GM19193 (cell line): ENCODE data around the gene TBC1D14.

ENCODE experiments used
- POLR2A ChIP-seq: IDR thresholded peaks from 4 replicates; pipeline ENCODE4 v1.6.1; 2011; ENCODE audit not compliant: insufficient read depth, insufficient read length; ENCODE audit errors: extremely low read depth

TBC1D14 gene

GRCh38 chr4:6960628-6961412 is 51.2 kb downstream of the TBC1D14 start:
- TF ChIP-seq POLR2A: no peak

GRCh38 chr4:6961496-6962210 is 52.0 kb downstream of the TBC1D14 start:
- TF ChIP-seq POLR2A: no peak

GRCh38 chr4:6962211-6963041 is 52.8 kb downstream of the TBC1D14 start:
- no peak for TF ChIP-seq POLR2A

DNA sequence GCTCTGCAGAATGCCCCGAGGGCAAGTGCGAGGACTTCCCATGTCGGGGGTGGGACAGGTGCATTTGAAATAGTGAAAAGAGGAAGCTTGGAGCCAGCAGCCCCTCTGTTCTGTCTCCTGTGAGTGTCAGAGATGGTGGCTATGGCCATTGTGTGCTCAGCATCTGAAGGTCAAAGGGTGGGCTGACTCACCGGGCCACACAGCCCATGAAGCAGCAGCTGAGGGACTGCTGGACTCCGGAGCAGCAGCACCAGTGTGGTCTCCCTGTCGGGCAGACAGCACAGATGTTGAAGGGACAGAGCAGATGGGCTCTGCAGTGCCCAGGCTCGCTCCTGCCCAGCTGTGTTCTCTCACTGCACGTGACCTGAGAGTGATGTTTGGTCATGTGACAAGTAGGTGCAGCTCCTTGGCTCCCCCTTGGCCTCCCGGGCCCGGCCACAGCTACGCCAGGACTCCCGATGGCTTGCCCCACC is 53.5 kb downstream of the TBC1D14 start:
- no peak for TF ChIP-seq POLR2A

- TF ChIP-seq POLR2A: no peak
Observed at GRCh38 chr4:6964858-6965257, 55.2 kb downstream of the TBC1D14 start.

GRCh38 chr4:6965329-6965728 is 55.7 kb downstream of the TBC1D14 start:
- no peak for TF ChIP-seq POLR2A

DNA sequence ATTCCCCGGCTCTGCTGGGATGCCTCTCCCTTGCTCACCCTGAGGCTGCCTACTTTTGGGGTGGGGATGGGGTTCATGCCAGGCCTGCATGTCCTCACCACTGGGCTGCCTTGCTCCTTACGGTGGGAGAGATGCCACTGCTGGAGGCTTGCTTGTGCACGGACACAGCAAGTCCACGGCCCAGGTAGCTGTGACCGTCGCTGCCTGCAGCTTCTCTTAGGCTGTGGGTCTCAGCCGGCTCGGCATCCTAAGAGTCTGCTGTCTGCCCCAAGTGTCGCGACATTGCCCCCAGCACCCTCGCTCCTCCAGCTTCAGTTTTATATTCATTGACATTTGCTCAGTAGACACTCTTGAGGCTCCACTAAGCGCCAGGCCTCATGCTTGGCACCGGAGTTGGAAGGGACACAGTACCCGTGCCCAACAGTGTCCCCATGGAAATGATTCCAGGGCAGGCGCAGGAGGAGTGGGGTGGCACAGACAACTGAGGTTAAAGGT is 58.3 kb downstream of the TBC1D14 start:
- no peak for TF ChIP-seq POLR2A

GRCh38 chr4:6968496-6968895 is 58.9 kb downstream of the TBC1D14 start:
- no peak for TF ChIP-seq POLR2A

DNA sequence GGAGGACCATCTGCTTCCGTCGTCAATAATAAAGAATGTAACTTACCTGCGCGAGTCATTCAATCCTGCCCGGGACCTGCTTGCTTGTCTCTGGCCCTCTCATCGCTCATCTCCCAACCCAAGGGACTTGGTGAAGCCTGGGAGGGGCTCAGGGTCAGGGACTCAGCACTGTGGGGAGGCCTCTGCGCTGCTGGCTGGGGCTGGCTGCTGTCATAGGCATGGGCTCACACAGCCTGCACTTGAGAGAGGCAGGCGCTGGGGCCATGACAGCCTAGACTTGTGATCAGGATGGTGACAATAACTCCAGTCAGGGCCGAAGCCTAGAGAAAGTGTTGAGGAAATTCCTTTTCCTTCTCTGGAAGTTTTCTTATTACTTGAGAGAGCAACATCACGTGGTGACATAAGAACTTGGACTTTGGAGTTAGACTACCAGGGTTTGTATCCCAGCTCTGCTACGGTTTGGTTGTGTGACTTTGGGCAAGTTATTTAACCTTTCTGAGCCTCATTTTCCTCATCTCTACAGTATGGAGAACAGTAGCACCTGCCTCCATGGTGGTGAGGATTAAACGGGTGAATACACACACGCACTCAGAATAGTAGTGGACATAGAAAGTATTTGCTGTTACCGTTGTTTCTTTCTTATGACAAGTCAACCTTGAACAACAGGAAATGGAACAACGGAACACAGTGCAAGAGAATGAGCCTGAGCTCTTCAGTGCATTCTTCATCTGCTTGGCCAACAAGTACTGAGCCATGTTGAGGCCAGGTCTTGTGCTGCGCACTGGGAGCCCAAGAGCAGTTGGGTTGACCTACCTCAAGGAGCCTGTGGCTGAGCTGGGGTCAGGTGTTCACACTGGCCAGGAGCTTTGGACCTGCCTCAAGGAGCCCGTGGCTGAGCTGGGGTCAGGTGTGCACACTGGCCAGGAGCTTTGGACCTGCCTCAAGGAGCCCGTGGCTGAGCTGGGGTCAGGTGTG is 60.5 kb downstream of the TBC1D14 start:
- TF ChIP-seq POLR2A: no peak

DNA sequence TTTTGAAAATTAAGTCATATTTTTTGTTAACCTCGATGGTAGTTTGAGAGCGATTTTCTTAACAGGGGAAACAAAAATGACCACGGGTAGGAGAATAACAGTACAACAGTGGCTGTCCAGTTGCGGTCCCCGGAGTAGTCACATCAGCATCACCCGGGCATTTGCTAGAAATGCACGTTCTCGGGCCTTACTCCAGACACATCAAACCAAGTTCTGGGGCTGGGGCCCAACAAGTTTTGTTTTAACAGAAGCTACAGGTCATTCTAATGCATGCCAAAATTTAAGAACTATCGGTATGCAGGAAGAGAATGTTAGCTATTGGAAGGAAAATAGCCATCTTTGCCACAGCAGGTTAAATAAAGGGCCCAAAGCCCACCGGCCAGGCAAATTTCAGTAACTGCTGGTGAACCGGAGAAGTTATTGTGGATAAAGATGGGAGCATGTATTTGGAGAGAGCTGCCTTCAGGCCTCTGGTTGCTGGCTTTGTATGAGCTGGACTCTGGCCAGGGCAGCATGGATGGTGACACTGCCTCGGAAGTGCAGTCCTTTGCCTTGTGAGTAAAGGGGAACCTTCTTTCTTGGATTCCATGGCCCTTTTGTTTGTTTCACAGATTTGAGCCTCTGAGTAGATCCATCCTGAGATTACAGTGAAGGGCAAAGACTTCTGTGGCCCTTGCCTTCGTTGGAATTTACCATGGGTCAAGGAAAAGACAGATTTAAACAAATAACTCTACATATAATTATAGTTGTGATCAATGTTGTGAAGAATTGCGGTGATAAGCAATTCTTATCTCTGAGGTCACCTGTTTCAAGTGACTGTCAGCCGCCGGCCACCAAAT is 62.1 kb downstream of the TBC1D14 start:
- no peak for TF ChIP-seq POLR2A

DNA sequence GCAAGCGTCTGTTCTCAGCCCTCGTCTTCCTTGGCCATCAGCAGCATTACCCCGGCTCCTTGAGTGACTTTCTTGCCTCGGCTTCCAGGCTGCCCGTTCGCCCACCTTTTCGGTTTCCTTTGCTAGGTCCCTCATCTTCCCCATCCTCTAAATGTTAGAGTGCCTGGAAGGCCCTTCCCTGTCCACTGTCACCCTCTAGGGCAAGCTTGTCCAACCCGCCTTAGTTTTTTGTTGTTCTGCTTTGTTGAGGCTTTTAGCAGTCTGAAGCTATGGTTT is 62.7 kb downstream of the TBC1D14 start:
- no peak for TF ChIP-seq POLR2A

DNA sequence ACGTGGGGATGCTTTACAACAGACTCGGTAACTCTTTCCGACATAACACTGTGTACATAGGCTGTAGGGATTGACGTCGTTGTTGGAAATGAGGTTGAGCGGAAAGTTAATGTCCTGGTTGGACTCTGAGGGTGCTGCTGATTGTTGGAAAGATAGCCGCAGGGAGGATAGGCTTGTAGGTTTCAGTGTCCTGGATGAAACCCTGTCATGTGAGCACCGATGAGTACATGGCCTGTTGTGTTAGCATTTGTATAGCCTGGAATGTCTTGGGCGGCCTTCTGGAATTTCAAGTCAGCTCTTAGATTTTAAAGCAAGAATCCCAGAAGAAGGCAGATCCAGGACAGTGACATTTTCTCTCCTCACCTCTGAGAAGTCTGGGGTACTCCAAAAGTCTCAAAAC is 63.3 kb downstream of the TBC1D14 start:
- no peak for TF ChIP-seq POLR2A

GRCh38 chr4:6974138-6974848 is 64.7 kb downstream of the TBC1D14 start:
- no peak for TF ChIP-seq POLR2A
